SU-DHL-6 (cell line): ENCODE measurements around the gene MYO9A.

Experiments used
- H2AFZ ChIP-seq: fragments of 200-600 bp; sonication (generic); 2 replicates; pipeline ENCODE4 v1.6.1; 2014; ENCODE audit warnings: low read depth, mild to moderate bottlenecking, moderate library complexity, mixed read lengths, antibody characterized with exemption, low read length; ENCODE audit not compliant: severe bottlenecking
- H3F3A ChIP-seq: fragments of 200-600 bp; shearing (Covaris generic); 2 replicates; pipeline ENCODE4 v1.6.0; 2016; ENCODE audit warnings: antibody characterized with exemption, mild to moderate bottlenecking; ENCODE audit not compliant: insufficient read depth
- H3K27ac ChIP-seq: fragments of 200-600 bp; sonication (generic); 2 replicates; pipeline ENCODE4 v1.5.1; 2016; ENCODE audit warnings: low read depth, mild to moderate bottlenecking, low read length, moderate library complexity, mixed read lengths
- H3K27me3 ChIP-seq: fragments of 200-600 bp; sonication (generic), shearing (Covaris generic); 2 replicates; pipeline ENCODE4 v1.6.0; 2014; ENCODE audit warnings: mild to moderate bottlenecking, low read length
- H3K36me3 ChIP-seq: fragments of 200-600 bp; sonication (generic); 2 replicates; pipeline ENCODE4 v1.6.1; 2014; ENCODE audit warnings: mild to moderate bottlenecking, low read length, mixed read lengths
- H3K4me2 ChIP-seq: fragments of 300-600, 200-600 bp; shearing (Covaris generic), sonication (generic); 2 replicates; pipeline ENCODE4 v1.6.0; 2014; ENCODE audit warnings: low read length, low read depth, mild to moderate bottlenecking; ENCODE audit not compliant: poor library complexity, severe bottlenecking
- H3K4me3 ChIP-seq: fragments of 200-600 bp; sonication (generic); 2 replicates; pipeline ENCODE4 v1.5.1; 2014; ENCODE audit warnings: antibody characterized with exemption, low read length, mild to moderate bottlenecking, mixed read lengths; ENCODE audit not compliant: insufficient read depth, poor library complexity, severe bottlenecking
- H3K79me2 ChIP-seq: fragments of 200-600 bp; sonication (generic); 2 replicates; pipeline ENCODE4 v1.6.1; 2014; ENCODE audit warnings: mild to moderate bottlenecking, low read length, moderate library complexity; ENCODE audit not compliant: insufficient read depth
- H3K9ac ChIP-seq: fragments of 200-600 bp; sonication (generic); 2 replicates; pipeline ENCODE4 v1.7.0; 2014; ENCODE audit warnings: mild to moderate bottlenecking, low read length
- H3K9me2 ChIP-seq: fragments of 200-600 bp; sonication (generic); replicated peaks from 2 replicates; pipeline ENCODE4 v1.6.1; 2014; ENCODE audit warnings: low read length; ENCODE audit not compliant: insufficient read depth
- H3K9me3 ChIP-seq: fragments of 200-600 bp; sonication (generic); 2 replicates; pipeline ENCODE4 v1.6.1; 2014; ENCODE audit warnings: low read length, mixed read lengths; ENCODE audit not compliant: insufficient read depth
- H4K20me1 ChIP-seq: fragments of 200-600 bp; sonication (generic); 2 replicates; pipeline ENCODE4 v1.6.1; 2014; ENCODE audit warnings: low read depth, mild to moderate bottlenecking, antibody characterized with exemption, low read length, moderate library complexity, mixed read lengths
- CTCF ChIP-seq: fragments of 200-600 bp; sonication (generic); IDR thresholded peaks from one replicate; pipeline ENCODE4 v1.5.1; 2017; ENCODE audit warnings: antibody characterized with exemption, mild to moderate bottlenecking, low read length, moderate library complexity; ENCODE audit not compliant: insufficient read depth, poor library complexity, severe bottlenecking
- EZH2phosphoT487 ChIP-seq: fragments of 200-600 bp; sonication (generic), shearing (Covaris generic); conservative IDR thresholded peaks from 2 replicates; pipeline ENCODE4 v1.6.1; 2018; ENCODE audit warnings: mild to moderate bottlenecking, antibody characterized with exemption, low read length, moderate library complexity, mixed read lengths

MYO9A gene

GRCh38 chr15:72096796-72097195 lies 21.2 kb downstream of the MYO9A start:
- TF ChIP-seq EZH2phosphoT487 (no peak), CTCF (no peak)
- Histone ChIP-seq H3K79me2 (peaks cover 46% of the 10 kb centered on the region), H3K9me2 (no peaks in the 10 kb centered on the region), H2AFZ (no peak overlapping the region), H3K9ac (no peak overlapping the region), H3K4me2 (no peak overlapping the region), H3K27ac (no peak overlapping the region), H3F3A (peaks cover 13% of the 10 kb centered on the region), H3K9me3 (no peaks in the 10 kb centered on the region), H3K36me3 (no peaks in the 10 kb centered on the region), H3K27me3 (no peaks in the 10 kb centered on the region), H3K4me3 (no peak overlapping the region), H4K20me1 (no peaks in the 10 kb centered on the region)

DNA sequence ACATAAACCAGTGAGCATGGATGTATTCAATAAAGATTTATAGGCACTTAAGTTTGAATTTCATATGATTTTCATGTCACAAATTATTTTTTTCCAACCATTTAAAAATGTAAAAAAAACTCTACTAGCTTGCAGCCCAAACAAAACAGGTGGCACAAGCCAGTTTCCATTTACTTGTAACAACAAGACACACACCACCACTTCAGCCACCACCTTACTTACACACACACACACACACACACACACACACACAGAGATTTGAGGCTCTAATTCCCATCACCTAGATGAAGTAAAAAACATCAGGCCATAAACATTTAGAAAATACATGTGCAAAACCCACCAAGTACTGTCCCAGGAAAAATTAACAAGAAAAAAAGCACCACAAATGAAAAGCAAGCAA lies 25.3 kb downstream of the MYO9A start:
- no peaks in the 10 kb centered on the region for H3K27me3 ChIP-seq
- H2AFZ ChIP-seq, result no peak overlapping the region
- H3K9me2 ChIP-seq, result no peaks in the 10 kb centered on the region
- H4K20me1 ChIP-seq, result no peaks in the 10 kb centered on the region
- H3K36me3 ChIP-seq, result peaks cover 8% of the 10 kb centered on the region; the same call in 1 of the 2 replicates
- peaks cover 7% of the 10 kb centered on the region; the same call in 1 of the 2 replicates for H3F3A ChIP-seq
- H3K9ac ChIP-seq, result no peak overlapping the region
- TF ChIP-seq EZH2phosphoT487 (no peak), CTCF (no peak)
- no peak overlapping the region for H3K4me3 ChIP-seq
- H3K4me2 ChIP-seq, result no peak overlapping the region
- no peaks in the 10 kb centered on the region for H3K9me3 ChIP-seq
- peaks cover 71% of the 10 kb centered on the region for H3K79me2 ChIP-seq
- peak overlapping the region; percentile 37; the same call in 1 of the 2 replicates for H3K27ac ChIP-seq

DNA sequence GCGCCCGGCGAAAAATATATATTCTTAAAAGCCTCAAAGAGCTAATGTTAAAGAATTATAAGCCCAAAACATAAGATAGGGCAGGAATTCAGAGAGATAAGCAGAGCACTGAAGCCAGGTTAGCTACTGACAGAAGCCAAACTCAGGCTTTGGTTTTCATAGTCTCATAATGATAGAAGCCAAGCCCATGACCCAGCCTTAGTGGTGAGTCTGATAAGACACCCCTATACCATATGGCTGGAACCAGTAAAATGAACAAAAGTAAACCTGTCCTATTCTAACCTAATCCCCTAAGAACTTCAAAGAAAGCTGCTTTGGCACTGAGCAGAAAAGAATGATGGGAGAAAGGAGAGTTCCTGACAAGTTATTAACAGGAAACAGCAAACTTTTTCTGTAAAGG lies 25.9 kb downstream of the MYO9A start:
- Histone ChIP-seq H2AFZ (no peak overlapping the region), H3K4me2 (no peak overlapping the region), H3K27me3 (no peaks in the 10 kb centered on the region), H3K9me2 (no peaks in the 10 kb centered on the region), H3K4me3 (no peak overlapping the region), H3K79me2 (peaks cover 72% of the 10 kb centered on the region), H3K36me3 (peaks cover 8% of the 10 kb centered on the region; the same call in 1 of the 2 replicates), H4K20me1 (no peaks in the 10 kb centered on the region), H3K27ac (peak overlapping the region; percentile 37; the same call in 1 of the 2 replicates), H3K9ac (no peak overlapping the region), H3K9me3 (no peaks in the 10 kb centered on the region), H3F3A (peaks cover 7% of the 10 kb centered on the region; the same call in 1 of the 2 replicates)
- TF ChIP-seq EZH2phosphoT487 (no peak), CTCF (no peak)
